ENCODE measurements around the gene ADGRV1.
"Not testable (repeated sequence)": the region's sequence is repeated elsewhere in the genome, so short reads cannot be mapped to it uniquely, and the experiment has no call there.

The ADGRV1 gene

DNA sequence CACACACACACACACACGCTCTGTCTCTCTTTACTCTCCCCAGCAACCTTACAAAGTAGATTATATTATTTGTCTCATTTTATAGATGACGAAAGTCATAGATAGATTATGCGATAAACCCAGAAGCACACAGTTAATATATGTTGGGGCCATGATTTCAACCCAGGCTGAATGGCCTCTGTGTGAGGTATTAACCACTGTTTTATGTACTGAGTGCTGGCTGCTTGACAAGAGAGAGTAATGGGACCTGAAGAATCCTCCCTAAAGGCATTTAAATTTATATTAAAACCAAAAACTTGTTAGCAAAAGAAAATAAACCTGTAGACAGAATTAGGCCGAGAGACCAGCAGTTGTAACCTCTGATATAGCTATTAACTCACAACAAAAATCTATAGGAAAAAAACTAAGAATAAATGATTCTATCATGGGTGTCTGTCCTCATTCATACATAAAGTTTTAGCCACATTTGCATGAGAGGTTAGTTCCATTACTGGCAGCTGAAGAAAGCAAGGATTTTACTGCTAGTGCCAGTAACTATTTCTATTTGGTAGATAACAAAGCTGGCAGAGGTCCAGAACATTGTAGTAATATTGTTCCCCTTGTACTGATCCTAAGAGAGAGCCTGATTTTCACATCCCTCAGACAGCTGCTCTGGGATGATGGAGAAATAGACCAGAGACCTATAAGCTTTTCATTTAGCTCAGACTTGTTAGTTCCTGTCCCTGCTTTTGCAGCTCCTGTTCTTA lies 250.9 kb downstream of the ADGRV1 start:
- H3K27ac ChIP-seq (ENCODE audit: low read depth, low read length) = no peak overlapping the region
- H3K9me2 ChIP-seq (replicated peaks; ENCODE audit: insufficient read depth, low read length) = no peaks in the 10 kb centered on the region
- no peak overlapping the region for H3K4me3 ChIP-seq (ENCODE audit: insufficient read depth, low read length, poor library complexity, severe bottlenecking)
- no peaks in the 10 kb centered on the region for H3K79me2 ChIP-seq (ENCODE audit: insufficient read depth, low read length)
- no peaks in the 10 kb centered on the region for H3K27me3 ChIP-seq (ENCODE audit: low read length)
- TF ChIP-seq, protein P1, sequence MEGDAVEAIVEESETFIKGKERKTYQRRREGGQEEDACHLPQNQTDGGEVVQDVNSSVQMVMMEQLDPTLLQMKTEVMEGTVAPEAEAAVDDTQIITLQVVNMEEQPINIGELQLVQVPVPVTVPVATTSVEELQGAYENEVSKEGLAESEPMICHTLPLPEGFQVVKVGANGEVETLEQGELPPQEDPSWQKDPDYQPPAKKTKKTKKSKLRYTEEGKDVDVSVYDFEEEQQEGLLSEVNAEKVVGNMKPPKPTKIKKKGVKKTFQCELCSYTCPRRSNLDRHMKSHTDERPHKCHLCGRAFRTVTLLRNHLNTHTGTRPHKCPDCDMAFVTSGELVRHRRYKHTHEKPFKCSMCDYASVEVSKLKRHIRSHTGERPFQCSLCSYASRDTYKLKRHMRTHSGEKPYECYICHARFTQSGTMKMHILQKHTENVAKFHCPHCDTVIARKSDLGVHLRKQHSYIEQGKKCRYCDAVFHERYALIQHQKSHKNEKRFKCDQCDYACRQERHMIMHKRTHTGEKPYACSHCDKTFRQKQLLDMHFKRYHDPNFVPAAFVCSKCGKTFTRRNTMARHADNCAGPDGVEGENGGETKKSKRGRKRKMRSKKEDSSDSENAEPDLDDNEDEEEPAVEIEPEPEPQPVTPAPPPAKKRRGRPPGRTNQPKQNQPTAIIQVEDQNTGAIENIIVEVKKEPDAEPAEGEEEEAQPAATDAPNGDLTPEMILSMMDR (IDR thresholded peaks at IDR 0.05; ENCODE audit: insufficient read depth, low read length, poor library complexity, severe bottlenecking) = no peak
- TF ChIP-seq EZH2phosphoT487 (conservative IDR thresholded peaks at IDR 0.05; ENCODE audit: low read length) = no peak
- no peaks in the 10 kb centered on the region for H3K9me3 ChIP-seq (ENCODE audit: insufficient read depth, low read length)
- H3K36me3 ChIP-seq (ENCODE audit: low read length) = no peaks in the 10 kb centered on the region
- H2AFZ ChIP-seq (ENCODE audit: low read depth, low read length, severe bottlenecking) = no peak overlapping the region
- no peaks in the 10 kb centered on the region for H4K20me1 ChIP-seq (ENCODE audit: low read depth, low read length)
- H3K9ac ChIP-seq (ENCODE audit: low read length) = no peak overlapping the region
- H3K4me2 ChIP-seq (ENCODE audit: low read depth, low read length, poor library complexity, severe bottlenecking) = no peak overlapping the region
- H3F3A ChIP-seq (ENCODE audit: insufficient read depth) = no peaks in the 10 kb centered on the region

DNA sequence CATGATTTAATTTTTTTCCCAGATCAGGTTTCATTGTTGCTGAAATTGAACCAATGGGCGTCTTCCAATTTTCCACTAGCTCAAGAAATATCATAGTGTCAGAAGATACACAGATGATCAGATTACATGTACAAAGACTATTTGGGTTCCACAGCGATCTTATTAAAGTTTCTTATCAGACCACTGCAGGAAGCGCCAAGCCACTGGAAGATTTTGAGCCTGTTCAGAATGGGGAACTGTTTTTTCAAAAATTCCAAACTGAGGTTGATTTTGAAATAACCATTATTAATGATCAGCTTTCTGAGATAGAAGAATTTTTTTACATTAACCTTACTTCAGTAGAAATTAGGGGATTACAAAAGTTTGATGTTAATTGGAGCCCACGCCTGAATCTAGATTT lies 251.6 kb downstream of the ADGRV1 start:
- Histone ChIP-seq H3K9me3 (ENCODE audit: insufficient read depth, low read length) (no peaks in the 10 kb centered on the region), H3K36me3 (ENCODE audit: low read length) (no peaks in the 10 kb centered on the region), H3K9me2 (replicated peaks; ENCODE audit: insufficient read depth, low read length) (no peaks in the 10 kb centered on the region), H3K4me3 (ENCODE audit: insufficient read depth, low read length, poor library complexity, severe bottlenecking) (no peak overlapping the region), H2AFZ (ENCODE audit: low read depth, low read length, severe bottlenecking) (no peak overlapping the region), H3F3A (ENCODE audit: insufficient read depth) (no peaks in the 10 kb centered on the region), H3K9ac (ENCODE audit: low read length) (no peak overlapping the region), H4K20me1 (ENCODE audit: low read depth, low read length) (no peaks in the 10 kb centered on the region), H3K27me3 (ENCODE audit: low read length) (no peaks in the 10 kb centered on the region), H3K4me2 (ENCODE audit: low read depth, low read length, poor library complexity, severe bottlenecking) (no peak overlapping the region), H3K79me2 (ENCODE audit: insufficient read depth, low read length) (no peaks in the 10 kb centered on the region), H3K27ac (ENCODE audit: low read depth, low read length) (no peak overlapping the region)
- TF ChIP-seq, protein P1 (IDR thresholded peaks at IDR 0.05; ENCODE audit: insufficient read depth, low read length, poor library complexity, severe bottlenecking) = no peak
- no peak for TF ChIP-seq EZH2phosphoT487 (conservative IDR thresholded peaks at IDR 0.05; ENCODE audit: low read length)

DNA sequence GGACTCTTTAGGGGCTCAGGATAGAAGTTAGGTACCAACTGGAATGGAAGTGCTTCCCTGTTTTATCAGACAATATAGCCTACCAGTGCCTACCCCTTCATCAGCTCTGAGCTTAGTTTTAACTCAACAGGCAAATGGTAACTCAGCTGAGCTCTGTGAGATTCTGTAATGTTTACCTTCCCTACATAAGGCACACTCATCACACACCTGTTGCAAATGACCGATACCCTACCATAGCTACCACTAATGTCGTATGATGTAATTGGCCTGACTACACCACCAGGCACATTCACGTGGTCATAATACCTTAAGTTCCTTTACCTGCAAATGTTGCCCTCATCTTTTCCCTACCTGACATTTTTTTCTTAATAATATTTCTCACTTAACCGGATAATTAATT lies 254.8 kb downstream of the ADGRV1 start:
- Histone ChIP-seq H3K79me2 (ENCODE audit: insufficient read depth, low read length) (no peaks in the 10 kb centered on the region), H4K20me1 (ENCODE audit: low read depth, low read length) (no peaks in the 10 kb centered on the region), H3K36me3 (ENCODE audit: low read length) (no peaks in the 10 kb centered on the region), H3K9me3 (ENCODE audit: insufficient read depth, low read length) (no peaks in the 10 kb centered on the region), H3K4me2 (ENCODE audit: low read depth, low read length, poor library complexity, severe bottlenecking) (no peak overlapping the region), H3K27ac (ENCODE audit: low read depth, low read length) (no peak overlapping the region), H3K4me3 (ENCODE audit: insufficient read depth, low read length, poor library complexity, severe bottlenecking) (no peak overlapping the region), H3K27me3 (ENCODE audit: low read length) (no peaks in the 10 kb centered on the region), H3K9me2 (replicated peaks; ENCODE audit: insufficient read depth, low read length) (no peaks in the 10 kb centered on the region), H3K9ac (ENCODE audit: low read length) (no peak overlapping the region), H2AFZ (ENCODE audit: low read depth, low read length, severe bottlenecking) (no peak overlapping the region), H3F3A (ENCODE audit: insufficient read depth) (no peaks in the 10 kb centered on the region)
- TF ChIP-seq, protein P1 (IDR thresholded peaks at IDR 0.05; ENCODE audit: insufficient read depth, low read length, poor library complexity, severe bottlenecking) = no peak
- TF ChIP-seq EZH2phosphoT487 (conservative IDR thresholded peaks at IDR 0.05; ENCODE audit: low read length) = no peak

DNA sequence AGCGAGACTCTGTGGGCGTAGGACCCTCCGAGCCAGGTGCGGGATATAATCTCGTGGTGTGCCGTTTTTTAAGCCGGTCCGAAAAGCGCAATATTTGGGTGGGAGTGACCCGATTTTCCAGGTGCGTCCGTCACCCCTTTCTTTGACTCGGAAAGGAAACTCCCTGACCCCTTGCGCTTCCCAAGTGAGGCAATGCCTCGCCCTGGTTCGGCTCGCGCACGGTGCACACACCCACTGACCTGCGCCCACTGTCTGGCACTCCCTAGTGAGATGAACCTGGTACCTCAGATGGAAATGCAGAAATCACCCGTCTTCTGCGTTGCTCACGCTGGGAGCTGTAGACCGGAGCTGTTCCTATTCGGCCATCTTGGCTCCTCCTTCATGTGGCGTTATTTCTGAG lies 263.5 kb downstream of the ADGRV1 start:
- not testable (repeated sequence) for H4K20me1 ChIP-seq (ENCODE audit: low read depth, low read length); H3K27me3 ChIP-seq (ENCODE audit: low read length); H3K9ac ChIP-seq (ENCODE audit: low read length); H3K4me2 ChIP-seq (ENCODE audit: low read depth, low read length, poor library complexity, severe bottlenecking); H3K36me3 ChIP-seq (ENCODE audit: low read length); H3K79me2 ChIP-seq (ENCODE audit: insufficient read depth, low read length); H3K9me2 ChIP-seq (replicated peaks; ENCODE audit: insufficient read depth, low read length); H3K4me3 ChIP-seq (ENCODE audit: insufficient read depth, low read length, poor library complexity, severe bottlenecking); H3K9me3 ChIP-seq (ENCODE audit: insufficient read depth, low read length); H3K27ac ChIP-seq (ENCODE audit: low read depth, low read length); H3F3A ChIP-seq (ENCODE audit: insufficient read depth); H2AFZ ChIP-seq (ENCODE audit: low read depth, low read length, severe bottlenecking)

Measured in SU-DHL-6 (cell line).